Heart left ventricle (tissue), 13 donors: Measurements from ENCODE around the gene KLRC2.
"Not testable (repeated sequence)": the region's sequence is repeated elsewhere in the genome, so short reads cannot be mapped to it uniquely, and the experiment has no call there.

Experiments used
- POLR2A ChIP-seq, 2 donors: fragments of 450-650 bp; IDR thresholded peaks; one replicate each; pipeline ENCODE4 v1.6.1; 2017; ENCODE audit warnings: antibody characterized with exemption in 2 of 2, mild to moderate bottlenecking in 2 of 2, moderate library complexity in 2 of 2
- TF ChIP-seq, protein P1 (sequence below), 12 donors: fragments of 200-600 bp; sonication (generic) in 4 of 12; IDR thresholded peaks; one replicate each; pipeline versions ENCODE4 v1.5.0 to v1.8.0; 2018 to 2022; ENCODE audit warnings: antibody characterized with exemption in 12 of 12, mild to moderate bottlenecking in 5 of 12
- donor health status: ischemic (EF 13 %, LVEDD 7.1; RV severe dilation, severe dysfunction).
- donor health status: DM: no; HTN: yes; CAD: no.
- donor health status: DM: no; HTN: no; CAD: no.
- donor health status: ischemic (EF 25% LVEDD 6.9; RV normal size, moderate dysfunction).
- donor health status: ischemic (EF 25% LVEDD 5.7; RV mildly dilated, moderate dysfunction).
- donor health status: ischemic (EF 35%, LVEDD 5.7; RV mildly dilated, moderate dysfunction).
- donor health status: nonischemic (EF 11% LVEDD 7.7; RV severe dilation, severe dysfunction).
- donor health status: DM: yes; HTN: yes; CAD: no.
- donor health status: PGD.
- donor health status: ischemic (EF 29% LVEDD 5.4; RV normal size, mild dysfunction).
- donor health status: nonischemic (EF 23%, LVEDD 6.1; RV moderate dilation, normal function).

DNA sequence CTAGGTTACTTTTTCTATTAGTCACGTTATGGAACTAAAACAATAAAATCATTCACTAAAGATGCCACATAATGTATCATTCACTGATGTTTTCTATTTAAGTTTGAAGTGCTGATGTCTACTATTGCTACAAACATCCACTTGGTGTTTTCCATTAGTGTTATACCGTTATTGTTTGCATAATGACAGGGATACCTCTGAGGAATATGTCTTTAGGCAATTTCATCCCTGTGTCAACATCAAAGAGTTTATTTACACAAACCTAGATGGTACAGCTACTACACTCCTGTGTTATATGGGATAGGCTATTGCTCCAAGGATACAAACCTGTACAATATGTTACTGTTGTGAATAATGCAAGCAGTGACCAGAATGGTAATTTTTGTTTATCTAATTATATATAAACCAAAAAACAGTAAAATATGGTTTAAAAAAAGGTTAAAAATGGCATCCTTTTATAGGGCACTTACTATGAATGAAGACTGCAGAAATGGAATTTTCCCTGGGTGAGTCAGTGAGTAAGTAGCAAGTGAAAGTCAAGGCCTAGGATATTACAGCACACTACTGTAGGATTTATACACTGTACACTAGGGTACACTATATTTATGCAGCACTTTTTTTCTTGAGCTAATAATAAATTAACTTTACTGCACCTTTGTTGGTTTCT, 3.9 kb upstream of the KLRC2 start:
- TF ChIP-seq, protein P1, sequence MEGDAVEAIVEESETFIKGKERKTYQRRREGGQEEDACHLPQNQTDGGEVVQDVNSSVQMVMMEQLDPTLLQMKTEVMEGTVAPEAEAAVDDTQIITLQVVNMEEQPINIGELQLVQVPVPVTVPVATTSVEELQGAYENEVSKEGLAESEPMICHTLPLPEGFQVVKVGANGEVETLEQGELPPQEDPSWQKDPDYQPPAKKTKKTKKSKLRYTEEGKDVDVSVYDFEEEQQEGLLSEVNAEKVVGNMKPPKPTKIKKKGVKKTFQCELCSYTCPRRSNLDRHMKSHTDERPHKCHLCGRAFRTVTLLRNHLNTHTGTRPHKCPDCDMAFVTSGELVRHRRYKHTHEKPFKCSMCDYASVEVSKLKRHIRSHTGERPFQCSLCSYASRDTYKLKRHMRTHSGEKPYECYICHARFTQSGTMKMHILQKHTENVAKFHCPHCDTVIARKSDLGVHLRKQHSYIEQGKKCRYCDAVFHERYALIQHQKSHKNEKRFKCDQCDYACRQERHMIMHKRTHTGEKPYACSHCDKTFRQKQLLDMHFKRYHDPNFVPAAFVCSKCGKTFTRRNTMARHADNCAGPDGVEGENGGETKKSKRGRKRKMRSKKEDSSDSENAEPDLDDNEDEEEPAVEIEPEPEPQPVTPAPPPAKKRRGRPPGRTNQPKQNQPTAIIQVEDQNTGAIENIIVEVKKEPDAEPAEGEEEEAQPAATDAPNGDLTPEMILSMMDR (IDR thresholded peaks at IDR 0.05), result not testable (repeated sequence)
- TF ChIP-seq POLR2A (IDR thresholded peaks at IDR 0.05), result not testable (repeated sequence)
